SK-N-SH (cell line): Measurements from ENCODE around the gene PMS2. TPM values are rescaled to one million over a fixed set of nuclear protein-coding genes. Genes with fewer than 3 reads are reported as not detected.

Experiments
- CTCF ChIA-PET: fragments of 300-600, 350-600 bp; formaldehyde crosslinking; extraction: SDS; loops from one replicate; lab custom pipeline; 2021; lab: Yijun Ruan, JAX
- POLR2A ChIA-PET: fragments of 350-600 bp; sonication (Branson Sonifier 250); formaldehyde crosslinking; extraction: SDS; loops from one replicate; lab custom pipeline; 2020; ENCODE audit warnings: antibody characterized with exemption, inconsistent platforms; lab: Yijun Ruan, JAX
- DNase-seq: peaks from one replicate; pipeline ENCODE4 v3.0.0; 2012
- H2AFZ ChIP-seq: fragments of 200-600 bp; sonication (generic); 2 replicates; pipeline ENCODE4 v1.8.1; 2016; ENCODE audit warnings: antibody characterized with exemption, mild to moderate bottlenecking, low read depth
- H3F3A ChIP-seq: fragments of 200-600 bp; sonication (generic); replicated peaks from 2 replicates; pipeline ENCODE3; 2016; ENCODE audit warnings: antibody characterized with exemption, mild to moderate bottlenecking; ENCODE audit not compliant: insufficient read depth
- H3K27ac ChIP-seq, 2 experiments: fragments of 200-500 bp in 1 of 2; fragments of 200-600 bp in 1 of 2; sonication (Bioruptor generic) in 1 of 2; sonication (generic), shearing (Covaris generic) in 1 of 2; 2 replicates each; pipeline versions ENCODE4 v1.5.1 to v1.6.1; 2014 to 2016; ENCODE audit warnings: low read depth in 2 of 2, inconsistent platforms in 1 of 2, low read length in 1 of 2, mild to moderate bottlenecking in 1 of 2, mixed read lengths in 1 of 2
- H3K27me3 ChIP-seq: fragments of 200-600 bp; sonication (generic), shearing (Covaris generic); 2 replicates; pipeline ENCODE4 v1.6.1; 2016; ENCODE audit warnings: mixed run types; ENCODE audit not compliant: insufficient read depth
- H3K36me3 ChIP-seq, 2 experiments: fragments of 200-500 bp in 1 of 2; fragments of 200-600 bp in 1 of 2; sonication (Bioruptor generic) in 1 of 2; sonication (generic) in 1 of 2; replicated peaks in 1 of 2; 2 replicates each; pipeline versions ENCODE3 to v1.5.1; 2014 to 2016; ENCODE audit warnings: low read length in 1 of 2, mild to moderate bottlenecking in 1 of 2; ENCODE audit not compliant: insufficient read depth in 2 of 2, control insufficient read depth in 1 of 2
- H3K4me1 ChIP-seq, 2 experiments: fragments of 200-500 bp in 1 of 2; fragments of 200-600 bp in 1 of 2; sonication (Bioruptor generic) in 1 of 2; sonication (generic), shearing (Covaris generic) in 1 of 2; 2 replicates each; pipeline versions ENCODE4 v1.5.1 to v1.6.1; 2014 to 2016; ENCODE audit warnings: low read depth in 1 of 2, low read length in 1 of 2, mixed run types in 1 of 2; ENCODE audit not compliant: insufficient read depth in 2 of 2, control insufficient read depth in 1 of 2
- H3K4me2 ChIP-seq: fragments of 200-600 bp; sonication (generic), shearing (Covaris generic); 2 replicates; pipeline ENCODE4 v1.6.1; 2017; ENCODE audit warnings: mixed run types
- H3K4me3 ChIP-seq, 2 experiments: fragments of 200-500 bp in 1 of 2; fragments of 200-600 bp in 1 of 2; sonication (Bioruptor generic) in 1 of 2; sonication (generic), shearing (Covaris generic) in 1 of 2; 2 replicates each; pipeline versions ENCODE4 v1.5.1 to v1.8.1; 2014 to 2016; ENCODE audit warnings: low read depth in 2 of 2, inconsistent platforms in 1 of 2, low read length in 1 of 2, mild to moderate bottlenecking in 1 of 2, mixed read lengths in 1 of 2, moderate library complexity in 1 of 2
- H3K79me2 ChIP-seq: fragments of 200-600 bp; sonication (generic); 2 replicates; pipeline ENCODE4 v1.8.1; 2017; ENCODE audit warnings: mild to moderate bottlenecking; ENCODE audit not compliant: insufficient read depth
- H3K9ac ChIP-seq: fragments of 200-600 bp; sonication (generic); 2 replicates; pipeline ENCODE4 v1.6.1; 2017; ENCODE audit warnings: mixed run types
- H3K9me2 ChIP-seq: fragments of 200-600 bp; sonication (generic); 2 replicates; pipeline ENCODE4 v1.6.1; 2017; ENCODE audit warnings: mixed run types
- H3K9me3 ChIP-seq: fragments of 200-600 bp; sonication (generic); 2 replicates; pipeline ENCODE4 v1.6.1; 2017; ENCODE audit warnings: mixed run types, mild to moderate bottlenecking, moderate library complexity
- H4K20me1 ChIP-seq: fragments of 200-600 bp; sonication (generic); 2 replicates; pipeline ENCODE4 v1.6.1; 2017; ENCODE audit warnings: mild to moderate bottlenecking, mixed run types; ENCODE audit not compliant: insufficient read depth
- CTCF ChIP-seq: fragments of 200-600 bp; sonication (generic); IDR thresholded peaks from 2 replicates; pipeline ENCODE4 v1.6.1; 2017; ENCODE audit warnings: antibody characterized with exemption, mild to moderate bottlenecking, moderate library complexity
- EP300 ChIP-seq, 2 experiments: IDR thresholded peaks; 2 replicates each; pipeline versions ENCODE4 v1.4.0 to v1.6.1; 2012; ENCODE audit warnings: borderline replicate concordance in 1 of 2, low read depth in 1 of 2, low read length in 1 of 2
- EZH2phosphoT487 ChIP-seq: fragments of 200-600 bp; sonication (generic); IDR thresholded peaks from 2 replicates; pipeline ENCODE4 v1.6.1; 2017; ENCODE audit warnings: low read depth, mixed run types, mild to moderate bottlenecking, antibody characterized with exemption, moderate library complexity, borderline replicate concordance
- GABPA ChIP-seq: IDR thresholded peaks from 2 replicates; pipeline ENCODE4 v1.4.0; 2012; ENCODE audit warnings: low read depth, mild to moderate bottlenecking
- GATA2 ChIP-seq: sonication (generic); formaldehyde crosslinking; IDR thresholded peaks from 2 replicates; pipeline ENCODE4 v1.5.0; 2020; ENCODE audit warnings: mild to moderate bottlenecking, missing genetic modification reagents
- MXI1 ChIP-seq: IDR thresholded peaks from 2 replicates; pipeline ENCODE4 v1.6.1; 2012; ENCODE audit warnings: mild to moderate bottlenecking, low read depth, low read length, improper control_type of control experiment
- POLR2AphosphoS5 ChIP-seq: IDR thresholded peaks from 2 replicates; pipeline ENCODE4 v1.6.1; 2012; ENCODE audit warnings: low read depth, low read length
- RCOR1 ChIP-seq: fragments of 150-350 bp; IDR thresholded peaks from 2 replicates; pipeline ENCODE4 v1.6.1; 2017; ENCODE audit warnings: antibody characterized with exemption, low read length
- REST ChIP-seq: IDR thresholded peaks from 2 replicates; pipeline ENCODE4 v1.6.1; 2012; ENCODE audit warnings: mild to moderate bottlenecking, low read depth, low read length, moderate library complexity
- RXRA ChIP-seq: IDR thresholded peaks from 2 replicates; pipeline ENCODE4 v1.4.0; 2012; ENCODE audit warnings: low read depth, mild to moderate bottlenecking, borderline replicate concordance
- TCF12 ChIP-seq: IDR thresholded peaks from 2 replicates; pipeline ENCODE4 v1.4.0; 2012
- TEAD4 ChIP-seq: IDR thresholded peaks from 2 replicates; pipeline ENCODE4 v1.4.0; 2012; ENCODE audit warnings: mild to moderate bottlenecking, borderline replicate concordance; ENCODE audit not compliant: insufficient read depth
- ZBTB33 ChIP-seq: IDR thresholded peaks from 2 replicates; pipeline ENCODE4 v1.4.0; 2012; ENCODE audit warnings: low read depth, borderline replicate concordance
- WGBS: methylation state at CpG from one replicate; pipeline ENCODE4 v1.1.6; 2017; ENCODE audit warnings: low lambda C conversion rate; 5-methylcytosine and 5-hydroxymethylcytosine counted together
- polyA plus RNA-seq, 3 experiments: library from polyadenylated mRNA; depleted of rRNA; stranded (reverse); fragments of >200 nt; gene quantifications; 2 replicates each; pipeline ENCODE4 v1.2.3, GENCODE V29; 2012

Gene PMS2
- polyA plus RNA-seq, 1 of the 3 experiments (the other 2 are of a cell fraction): 9.6 TPM

- 89% methylated on average over 4 of the region's 4 CpGs for WGBS
- Histone ChIP-seq H4K20me1 (0 out of 2 replicates have a peak, but pooled peaks cover 4% of the 10 kb centered on the region), H3K4me1 (no peaks in the 10 kb centered on the region), H2AFZ (no peak overlapping the region), H3K9me3 (no peaks in the 10 kb centered on the region), H3K4me2 (no peak overlapping the region), H3K9me2 (no peaks in the 10 kb centered on the region), H3K4me3 (no peak overlapping the region), H3K9ac (no peak overlapping the region), H3K36me3 (peaks cover 49 to 85% of the 10 kb centered on the region in 2 experiments), H3K27ac (no peak overlapping the region), H3K79me2 (peaks cover 39% of the 10 kb centered on the region), H3F3A (peaks cover 25% of the 10 kb centered on the region), H3K27me3 (no peaks in the 10 kb centered on the region)
- ChIA-PET POLR2A (no interaction called here), CTCF (no interaction called here)
- no peak for TF ChIP-seq EP300 (IDR thresholded peaks at IDR 0.05; ENCODE audit: borderline replicate concordance in 1 of 2, low read depth in 1 of 2, low read length in 1 of 2)
- no peak for TF ChIP-seq REST
- no peak for TF ChIP-seq CTCF
- no peak for TF ChIP-seq TEAD4
- TF ChIP-seq RCOR1: no peak
- no peak for TF ChIP-seq GABPA
- no peak for TF ChIP-seq ZBTB33
- TF ChIP-seq TCF12: no peak
- TF ChIP-seq MXI1: no peak
- TF ChIP-seq GATA2 (CRISPR knock-in tag): no peak
- TF ChIP-seq EZH2phosphoT487: no peak
- TF ChIP-seq RXRA: no peak
- TF ChIP-seq POLR2AphosphoS5: no peak
- no peak for DNase-seq
Measured at GRCh38 chr7:6049780-6050179, 40.9 kb upstream of the PMS2 start.
